Activated T-cell treated with anti-CD3 and anti-CD28 coated beads for 1 hour (primary cell): Measurements from ENCODE around the gene CAMKMT.

Experiments used
- DNase-seq: peaks from one replicate; pipeline ENCODE4 v3.0.0-alpha.2; 2020; ENCODE audit warnings: low read depth

CAMKMT gene

DNA sequence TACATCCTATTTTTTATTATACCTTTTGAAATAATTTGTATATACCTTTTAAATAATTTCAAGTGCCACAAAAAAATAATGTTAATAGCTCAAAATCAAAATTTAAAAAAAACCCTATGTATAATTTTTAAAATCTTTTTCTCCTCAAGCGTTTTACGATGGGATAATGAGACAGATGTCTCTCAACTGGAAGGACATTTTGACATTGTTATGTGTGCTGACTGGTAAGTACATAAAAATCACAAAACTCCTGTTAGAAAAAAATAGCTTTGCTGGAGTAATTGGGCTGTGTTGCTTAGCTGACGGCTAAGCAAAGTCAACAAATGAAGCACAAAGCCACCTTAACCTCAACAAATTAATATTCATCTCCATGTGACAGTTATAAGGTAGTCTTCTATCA, 381.7 kb downstream of the CAMKMT start:
- DNase-seq: no peak

DNA sequence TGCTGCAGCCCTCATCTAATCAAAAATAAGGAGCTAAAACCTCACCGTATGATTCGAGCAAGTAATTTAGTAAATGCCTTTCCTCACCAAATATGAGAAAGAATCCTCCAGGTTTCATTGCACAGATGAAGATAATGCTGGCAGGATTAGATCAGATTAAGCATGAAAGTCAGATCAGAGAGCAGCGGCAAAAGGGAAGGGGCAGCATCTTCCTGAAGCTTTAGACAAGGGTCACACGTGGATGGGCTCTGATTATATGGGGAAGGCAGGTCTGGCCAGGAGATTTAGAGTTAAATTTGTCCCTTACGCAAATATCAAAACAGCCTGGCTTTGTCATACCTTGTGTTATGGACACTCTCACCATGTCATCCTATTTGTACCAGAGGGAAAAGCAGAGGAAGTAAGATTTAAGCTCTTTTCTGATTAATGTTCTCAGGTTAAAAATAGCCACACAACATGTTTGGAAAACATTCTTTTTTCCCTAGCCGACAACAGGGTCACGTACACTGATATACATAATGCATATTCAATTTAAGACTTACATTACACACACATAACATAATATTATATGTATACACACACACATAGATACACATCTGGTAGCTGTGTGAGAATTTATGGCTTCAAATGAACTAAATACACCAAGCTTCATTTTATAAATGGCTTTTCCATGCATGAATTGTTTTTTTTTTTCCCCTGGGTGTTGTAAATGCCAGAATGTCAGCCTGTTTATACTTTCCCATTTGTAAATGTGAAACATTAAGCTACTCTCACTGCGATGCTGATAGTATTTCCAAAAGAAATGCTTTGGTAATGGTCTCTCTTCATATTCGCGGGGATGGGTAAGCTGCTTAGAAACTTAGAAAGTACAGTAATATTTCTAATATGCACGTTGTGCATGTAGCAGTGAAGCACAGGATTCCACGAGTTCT, 383.5 kb downstream of the CAMKMT start:
- DNase-seq: no peak

DNA sequence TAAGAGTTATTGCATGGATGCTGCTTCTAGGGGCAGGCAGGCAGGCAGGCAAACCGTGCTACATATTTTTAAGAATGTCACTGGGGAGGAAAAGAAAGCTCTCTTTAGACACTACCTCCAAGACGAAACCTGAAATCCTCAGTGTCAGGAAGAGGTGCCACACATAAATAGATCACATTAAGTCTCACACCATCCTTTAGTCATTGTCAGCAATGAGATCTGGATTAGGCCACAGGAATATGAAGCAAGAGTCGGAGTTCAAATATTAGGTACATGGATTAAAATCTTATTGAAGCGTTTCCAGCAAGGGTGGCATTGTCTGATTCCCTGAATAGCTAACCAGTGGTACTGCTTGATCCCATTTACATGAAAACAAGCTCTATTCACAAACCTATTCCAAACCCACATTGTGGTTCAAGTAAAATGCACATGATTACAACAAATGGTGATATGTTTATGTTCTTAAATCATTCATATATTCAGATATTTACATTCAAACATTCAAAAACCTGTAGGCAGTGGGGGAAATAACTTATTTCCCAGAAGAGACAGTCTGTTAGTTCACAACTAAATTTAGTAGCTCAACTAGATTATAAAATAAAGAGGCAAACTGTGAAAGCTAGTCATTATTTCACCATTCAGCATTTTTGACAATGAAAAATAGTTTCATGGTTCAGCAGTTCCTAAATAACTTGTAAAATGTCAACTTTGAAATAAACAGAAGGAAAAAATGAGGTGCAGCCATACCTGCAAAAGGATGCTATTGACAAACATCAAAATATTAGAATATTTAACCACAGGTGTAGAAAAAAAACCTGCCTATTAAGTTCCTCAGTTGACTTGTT, 384.4 kb downstream of the CAMKMT start:
- DNase-seq: no peak

DNA sequence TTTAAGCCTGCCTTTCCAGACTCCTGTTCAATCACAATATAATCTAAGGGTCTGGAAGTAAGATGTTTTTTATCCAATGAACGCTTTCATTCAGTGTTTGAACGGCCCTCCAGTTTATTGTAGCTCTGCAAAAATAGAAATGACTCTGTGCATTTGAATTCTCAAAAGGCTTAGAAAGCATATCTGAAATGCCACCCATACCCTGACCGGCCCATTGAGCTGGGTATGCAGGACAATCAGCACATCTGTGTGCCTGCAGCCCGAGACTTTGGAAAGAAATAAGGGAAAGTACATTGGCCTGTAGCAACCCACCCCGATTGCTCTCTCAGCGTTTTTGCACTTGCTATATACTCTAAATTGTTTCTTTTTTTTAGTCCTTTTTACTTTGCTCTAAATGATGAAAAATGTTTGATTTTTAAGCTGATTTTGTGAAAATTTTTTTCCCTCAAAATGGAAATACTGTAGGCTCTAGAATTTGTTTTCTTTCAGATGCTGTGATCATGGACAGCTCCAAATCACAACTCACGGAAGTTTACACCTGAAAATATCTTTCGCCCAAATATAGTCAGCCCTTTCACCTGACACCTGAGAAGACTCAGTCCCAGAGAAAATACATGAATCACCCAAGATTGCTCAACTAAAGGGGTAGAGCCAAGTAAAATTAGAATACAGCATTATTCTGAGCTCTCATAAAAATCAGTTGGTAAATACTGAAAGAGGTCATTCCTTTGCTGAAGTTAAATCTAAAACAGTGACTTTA, 385.3 kb downstream of the CAMKMT start:
- DNase-seq: no peak

DNA sequence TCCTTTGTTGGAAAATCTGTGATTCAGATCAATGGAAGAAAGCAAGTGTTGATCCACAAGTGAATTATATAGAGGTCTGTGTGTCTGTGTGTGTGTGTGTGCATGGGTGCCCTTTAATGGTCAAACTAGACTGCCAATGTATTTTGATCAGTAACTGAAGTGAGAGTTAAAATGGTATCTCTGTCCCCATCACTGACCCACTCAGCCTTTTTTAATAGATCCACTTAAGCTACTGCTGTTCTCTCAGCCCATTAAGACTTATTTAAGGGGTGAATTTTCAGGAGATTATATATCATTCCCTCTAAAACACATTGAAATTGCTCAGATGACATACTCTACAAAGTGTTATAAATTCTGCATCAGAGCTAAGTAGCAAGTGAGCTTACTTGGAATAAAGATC, 386.0 kb downstream of the CAMKMT start:
- DNase-seq: no peak

DNA sequence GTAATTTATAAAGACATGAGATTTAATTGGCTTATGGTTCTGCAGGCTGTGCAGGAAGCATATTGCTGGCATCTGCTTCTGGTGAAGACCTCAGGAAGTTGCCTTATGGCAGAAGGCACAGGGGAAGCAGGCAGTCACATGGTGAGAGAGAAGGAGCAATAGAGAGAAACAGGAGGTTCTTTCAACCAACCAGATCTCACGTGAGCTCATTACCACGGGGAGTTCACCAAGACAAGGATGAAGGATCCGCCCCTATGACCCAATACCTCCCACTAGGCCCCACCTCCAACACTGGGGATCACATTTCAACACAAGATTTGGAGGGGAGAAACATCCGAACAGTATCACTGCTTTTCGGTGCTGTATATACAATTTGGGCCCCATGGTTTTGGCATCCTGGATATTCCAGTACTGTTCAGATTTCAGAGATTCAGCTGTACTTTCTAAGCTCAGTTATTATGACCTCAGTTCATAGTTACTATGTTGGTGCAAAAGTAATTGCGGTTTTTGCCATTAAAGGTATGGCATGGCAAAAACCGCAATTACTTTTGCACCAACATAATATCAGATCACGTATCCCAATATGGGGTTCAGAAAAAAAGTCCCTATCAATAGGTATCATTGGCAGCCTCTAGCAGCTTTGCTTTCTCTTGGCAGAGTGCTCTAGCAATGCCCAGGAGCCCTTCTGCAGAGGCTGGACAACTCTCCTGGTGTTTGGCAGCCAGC, 390.2 kb downstream of the CAMKMT start:
- no peak for DNase-seq

DNA sequence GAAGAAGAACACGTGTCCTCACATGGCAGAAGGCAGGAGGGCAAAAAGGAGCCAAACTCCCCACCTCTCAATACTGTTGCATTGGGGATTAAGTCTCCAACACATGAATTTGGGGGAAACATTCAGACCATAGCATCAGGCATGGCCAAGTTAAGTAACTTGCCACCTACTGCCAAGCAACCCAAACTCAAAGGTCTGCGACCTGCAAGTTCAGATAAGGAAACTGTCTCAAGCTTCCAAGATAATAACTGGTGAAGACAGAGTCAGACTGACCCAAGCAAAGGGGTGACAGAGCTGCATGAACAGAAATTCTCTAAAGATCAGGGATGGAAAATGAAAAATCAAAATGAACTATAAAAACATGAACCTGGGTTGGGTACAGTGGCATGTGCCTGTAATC, 391.0 kb downstream of the CAMKMT start:
- no peak for DNase-seq

DNA sequence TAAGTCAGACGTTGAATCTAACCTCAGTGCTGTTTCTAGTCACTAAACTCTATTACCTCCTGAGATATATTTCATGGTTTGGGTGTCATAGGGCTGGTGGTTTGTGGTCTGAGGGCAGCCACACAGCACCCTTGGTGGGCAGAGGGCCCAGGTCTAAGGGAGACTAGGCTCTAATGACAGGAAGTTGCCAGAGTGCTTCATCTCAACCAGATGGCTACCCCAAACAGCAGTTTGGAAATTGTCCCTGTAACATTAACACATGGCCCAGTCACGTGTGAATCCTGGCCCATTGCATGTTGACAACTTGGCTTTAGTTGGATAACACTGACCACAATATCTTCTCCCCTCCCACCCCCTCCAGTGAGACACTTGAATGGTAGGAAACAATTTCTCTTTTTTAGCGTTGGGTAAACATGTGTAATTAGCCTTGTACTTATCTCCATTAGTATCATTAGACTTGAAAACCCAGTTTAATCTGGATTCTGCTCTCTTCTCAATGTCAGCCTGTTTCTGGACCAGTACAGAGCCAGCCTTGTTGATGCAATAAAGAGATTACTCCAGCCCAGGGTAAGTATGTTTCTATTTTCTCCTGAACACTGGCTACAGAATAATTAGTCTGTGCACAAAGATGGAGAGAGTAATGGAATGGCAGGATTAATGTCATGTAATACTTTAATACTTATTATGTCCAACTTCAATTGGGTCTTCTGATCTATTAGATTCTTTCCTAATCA, 392.0 kb downstream of the CAMKMT start:
- DNase-seq: no peak

DNA sequence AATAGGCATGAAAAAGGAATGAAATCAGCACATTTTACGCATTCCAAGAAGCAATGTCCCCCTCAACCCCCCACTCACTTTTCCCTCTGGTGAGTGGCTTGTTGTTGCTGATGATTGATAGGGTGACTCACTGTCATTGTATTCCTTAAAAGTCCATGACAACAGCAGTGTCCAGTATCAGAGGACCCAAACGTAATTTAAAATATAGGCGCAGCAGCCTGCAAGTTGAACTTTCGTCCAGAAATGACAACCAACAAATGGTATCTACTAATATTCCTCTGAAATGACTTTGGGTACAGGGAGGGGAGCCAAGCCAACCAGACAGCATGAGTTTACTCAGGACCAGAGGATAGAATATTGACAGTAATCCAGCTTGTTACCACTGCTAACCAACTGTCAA, 396.8 kb downstream of the CAMKMT start:
- no peak for DNase-seq

DNA sequence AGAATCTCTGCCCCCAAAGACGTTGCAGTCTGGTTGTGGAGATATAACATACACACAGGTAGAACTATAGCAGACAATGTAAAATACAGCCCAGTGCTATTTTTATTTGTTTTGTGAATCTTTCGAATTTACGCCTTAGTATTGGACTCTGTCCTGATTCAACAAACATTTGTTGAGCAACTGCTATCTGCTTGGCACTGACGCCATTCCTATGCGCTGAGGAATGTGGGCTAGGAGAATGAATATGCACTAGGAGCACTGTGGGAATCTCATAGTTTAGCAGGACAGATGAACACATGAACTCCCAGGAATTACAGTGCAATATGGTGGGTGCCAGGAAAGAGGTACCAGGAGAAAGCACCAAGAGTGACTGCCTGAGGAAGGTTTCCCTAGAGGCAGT, 398.1 kb downstream of the CAMKMT start:
- DNase-seq: no peak

DNA sequence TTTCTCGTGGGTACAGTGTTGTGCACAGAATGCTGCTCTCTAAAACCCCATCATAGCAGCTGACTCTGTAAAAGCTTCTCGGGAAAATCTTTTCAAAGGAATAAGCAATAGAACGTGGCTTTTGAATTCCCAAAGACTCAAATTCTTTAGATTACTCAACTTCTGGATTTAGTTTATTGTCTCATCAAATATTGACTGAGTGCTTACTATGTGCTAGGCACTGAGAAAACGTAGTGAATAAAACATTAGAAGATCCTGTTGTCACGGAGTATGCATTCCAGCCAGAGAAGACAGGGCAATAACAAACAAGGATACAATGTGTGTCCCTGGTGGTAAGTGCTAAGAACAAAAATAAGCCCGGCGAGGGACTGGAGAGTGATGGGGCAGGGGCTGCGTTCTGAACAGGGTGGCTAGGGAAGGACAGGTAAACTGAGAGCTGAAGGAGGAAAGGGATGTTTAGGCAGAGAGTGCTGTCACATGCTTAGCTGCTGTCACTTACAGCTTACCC, 401.6 kb downstream of the CAMKMT start:
- DNase-seq: no peak

DNA sequence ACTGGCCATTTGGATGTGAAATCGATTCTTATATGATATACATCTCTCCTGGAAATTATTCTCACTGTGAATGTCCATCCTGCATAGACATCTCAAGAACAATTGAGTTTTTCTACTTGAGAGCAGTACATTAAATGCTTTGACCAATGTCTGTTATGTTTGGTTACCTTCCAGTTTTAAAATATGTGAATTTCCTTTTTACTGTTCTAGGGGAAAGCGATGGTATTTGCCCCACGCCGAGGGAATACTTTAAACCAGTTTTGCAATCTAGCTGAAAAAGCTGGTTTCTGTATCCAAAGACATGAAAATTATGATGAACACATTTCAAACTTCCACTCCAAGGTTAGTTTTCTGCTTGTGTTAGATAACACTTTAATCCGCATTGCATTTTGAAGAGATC, 404.5 kb downstream of the CAMKMT start:
- DNase-seq: no peak

DNA sequence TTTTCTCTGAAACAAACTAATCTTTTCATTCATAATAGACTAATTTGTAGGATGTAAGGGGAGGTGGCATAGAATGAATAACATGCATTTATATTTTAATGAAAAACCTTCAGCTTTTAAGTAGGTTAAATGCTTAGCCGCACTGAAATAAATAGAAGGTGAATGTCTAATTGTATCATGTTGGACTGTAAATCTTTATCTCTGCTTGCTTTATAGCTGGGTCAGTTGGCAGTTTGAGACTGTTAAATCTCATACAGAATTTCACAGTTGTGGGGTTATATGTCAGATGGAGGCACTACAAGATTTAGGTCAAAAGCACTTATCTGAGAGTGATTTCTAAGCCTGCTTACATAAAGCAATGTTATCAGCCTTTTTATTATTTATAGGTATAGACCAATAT, 405.0 kb downstream of the CAMKMT start:
- DNase-seq: no peak

DNA sequence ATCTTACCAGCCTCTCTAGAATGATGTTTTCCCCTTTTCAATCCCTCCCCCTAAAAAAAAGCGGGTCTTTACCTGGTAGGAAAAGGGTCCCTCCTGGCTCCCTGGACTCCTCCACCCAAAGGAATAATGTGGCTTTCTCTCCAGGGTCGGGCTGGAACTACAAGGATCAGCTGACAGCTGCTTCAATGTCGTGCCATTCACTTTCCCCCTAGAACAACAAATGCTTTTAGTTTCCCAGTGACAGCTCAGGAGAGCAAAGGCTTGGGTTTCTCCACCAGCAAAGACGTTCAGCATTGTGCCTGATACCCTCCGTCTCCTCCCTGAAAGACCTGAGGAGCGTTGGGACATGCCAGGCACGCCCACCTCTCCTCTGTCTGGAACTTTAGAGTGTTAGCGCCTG, 405.9 kb downstream of the CAMKMT start:
- no peak for DNase-seq

DNA sequence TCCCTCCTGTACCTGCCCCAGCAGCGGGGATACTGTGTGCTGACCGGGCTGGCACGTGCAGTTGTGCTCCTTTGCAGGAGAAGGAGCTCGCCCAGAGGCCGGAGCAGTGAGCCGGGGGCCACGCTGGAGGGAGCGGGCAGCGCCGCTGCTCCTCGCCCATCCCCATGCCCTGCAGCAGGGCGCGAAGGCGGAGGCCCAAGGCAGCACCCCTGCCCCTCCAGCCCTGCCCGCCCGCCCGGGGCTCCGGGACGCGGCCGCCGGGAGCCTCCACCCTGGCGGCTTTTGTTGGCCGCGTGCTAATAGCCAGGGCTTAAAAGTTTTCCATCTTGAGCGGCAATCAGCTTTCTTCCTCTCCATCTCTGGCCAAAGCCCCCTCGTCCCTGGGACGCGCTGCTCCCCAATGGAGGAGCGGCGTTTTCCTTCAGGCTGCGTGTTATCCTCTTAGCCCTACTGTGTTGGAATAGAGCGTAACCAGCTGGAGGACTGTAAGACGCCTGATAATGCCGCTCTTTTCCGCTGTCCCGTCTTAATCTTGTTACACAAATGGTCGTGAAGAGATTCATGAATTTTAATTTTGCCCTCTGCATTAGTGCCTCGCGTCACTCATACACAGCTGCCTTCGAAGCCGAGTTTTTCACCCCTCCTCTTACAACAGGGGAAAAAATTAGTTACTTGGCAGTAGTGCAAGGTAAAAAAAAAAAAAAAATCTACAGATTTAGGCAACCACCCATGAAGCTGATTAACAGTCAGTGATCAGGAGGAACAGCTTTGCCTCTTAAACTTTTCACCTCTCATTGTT, 406.9 kb downstream of the CAMKMT start:
- DNase-seq: no peak

DNA sequence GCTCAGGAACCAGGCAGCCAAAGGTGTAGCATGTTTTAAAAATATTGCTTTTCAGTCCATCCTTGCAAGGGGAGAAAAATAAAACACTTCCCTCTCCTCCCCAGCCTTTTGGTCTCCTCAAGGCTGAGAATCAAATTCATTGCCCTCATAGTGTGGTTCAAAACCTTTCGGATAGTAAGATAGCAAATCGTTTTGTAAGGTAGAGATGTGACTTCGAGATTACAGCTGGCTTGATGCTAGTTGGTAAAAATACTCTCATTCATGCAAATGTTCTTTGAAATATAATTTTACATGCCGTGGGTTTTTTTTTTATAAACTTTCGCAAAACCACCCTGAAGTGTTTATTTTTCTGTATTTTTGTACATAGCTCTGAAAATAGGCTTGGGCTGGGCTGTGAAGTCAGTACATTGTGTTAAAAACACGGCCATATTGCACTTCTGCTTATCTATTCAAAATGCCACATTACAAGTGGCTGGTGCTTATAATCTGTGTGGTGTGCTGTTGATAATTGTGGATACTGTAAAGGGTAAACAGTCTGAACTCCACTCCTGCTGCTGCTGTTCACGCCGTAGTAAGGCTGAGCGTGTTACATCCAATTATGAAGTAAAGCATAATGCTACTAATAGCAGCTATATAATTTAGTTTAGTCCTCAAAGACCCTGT, 407.7 kb downstream of the CAMKMT start:
- no peak for DNase-seq

DNA sequence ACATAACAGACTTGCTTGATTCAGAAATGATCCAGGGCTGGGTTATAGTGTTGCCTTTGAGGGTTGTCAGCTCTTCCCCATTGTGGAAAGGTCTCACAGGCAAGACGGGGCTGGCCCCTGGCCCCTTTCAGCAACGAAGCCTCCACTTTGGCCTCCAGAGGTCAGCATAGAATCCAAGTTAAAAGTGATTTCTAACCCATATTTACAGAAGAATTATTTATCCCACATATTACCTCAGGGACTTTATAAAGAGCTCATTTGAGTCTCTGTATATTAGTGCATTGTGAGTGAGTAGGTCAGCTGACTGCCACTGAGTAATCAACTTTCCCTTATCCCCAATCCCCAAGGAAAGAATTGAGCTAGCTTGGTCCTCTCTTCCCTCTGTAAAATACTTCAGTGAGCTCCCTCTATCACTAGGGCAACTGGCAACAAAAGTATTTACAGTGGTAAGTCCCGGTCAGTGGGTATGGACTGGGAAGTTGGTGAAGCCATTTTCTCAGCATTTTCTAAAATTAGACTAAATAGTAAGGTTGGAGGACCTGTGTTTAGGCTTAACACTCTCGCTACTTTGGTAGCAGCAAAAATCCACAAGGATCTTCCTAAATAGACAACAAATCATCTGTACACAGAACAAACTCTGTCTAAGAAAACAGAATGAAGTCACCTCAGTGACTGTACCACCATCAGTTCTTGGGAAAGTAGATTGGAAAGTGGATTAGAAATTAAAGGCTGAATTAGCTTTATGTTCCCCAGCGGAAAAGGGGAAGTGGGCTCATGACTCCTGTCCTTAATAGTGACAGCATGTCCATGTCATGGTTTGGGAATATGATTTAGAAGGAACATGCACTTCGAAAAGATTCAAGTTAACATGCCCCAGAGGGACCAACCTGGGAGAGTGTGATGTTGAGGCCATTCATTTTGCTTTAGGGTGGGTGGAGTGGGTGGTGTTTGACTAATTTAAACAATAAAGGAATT, 408.8 kb downstream of the CAMKMT start:
- DNase-seq: no peak

DNA sequence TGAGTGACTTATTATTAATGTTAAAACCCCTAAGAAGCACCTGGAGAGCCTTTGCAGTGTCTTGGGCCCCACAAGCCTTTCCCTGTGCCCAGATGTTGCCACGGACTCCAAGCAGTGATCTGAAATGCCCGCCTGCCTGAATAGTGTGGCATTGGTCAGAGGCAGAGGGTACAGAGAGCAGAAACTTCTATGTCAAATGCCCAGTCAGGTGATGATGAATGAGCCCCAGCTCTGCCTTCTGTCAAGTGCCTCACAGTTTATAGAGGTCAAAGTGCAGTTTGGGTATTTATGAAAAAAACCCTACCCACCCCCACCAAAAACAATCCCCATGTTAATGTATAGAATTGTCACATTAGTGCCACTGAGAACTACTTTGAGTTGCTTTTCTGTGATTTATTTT, 409.8 kb downstream of the CAMKMT start:
- DNase-seq: no peak
